HG03457 (cell line): ENCODE results near the gene ZSCAN5C.
"Not testable (repeated sequence)": the region's sequence is repeated elsewhere in the genome, so short reads cannot be mapped to it uniquely, and the experiment has no call there.

Experiments used
- ATAC-seq: cut with Tn5 transposase; IDR thresholded peaks from one replicate; pipeline ENCODE4 v1.9.1; 2021; ENCODE audit warnings: moderate number of reproducible peaks; ENCODE audit not compliant: unreplicated experiment

The ZSCAN5C gene

DNA sequence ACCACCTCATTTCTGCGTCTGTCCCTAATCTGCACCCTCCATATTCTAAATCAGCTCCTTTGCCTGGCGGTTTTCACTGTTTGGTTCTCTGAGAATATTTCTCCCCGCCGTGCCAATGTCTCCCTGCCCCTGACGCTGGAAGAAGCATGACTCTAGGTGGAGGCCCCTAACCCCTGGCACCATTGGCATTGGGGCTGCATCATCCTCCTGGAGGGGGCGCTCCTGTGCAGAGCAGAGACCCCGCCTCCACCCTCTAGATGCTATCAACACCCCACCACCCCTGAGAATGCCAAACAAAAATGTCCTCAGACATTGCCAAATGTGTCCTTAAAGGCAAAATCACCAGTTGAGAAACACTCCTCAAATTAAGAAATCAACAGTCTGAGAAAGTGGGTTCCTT lies 11.0 kb upstream of the ZSCAN5C start:
- ATAC-seq = no peak

GRCh38 chr19:56191711-56192110 lies 10.4 kb upstream of the ZSCAN5C start:
- ATAC-seq = no peak

DNA sequence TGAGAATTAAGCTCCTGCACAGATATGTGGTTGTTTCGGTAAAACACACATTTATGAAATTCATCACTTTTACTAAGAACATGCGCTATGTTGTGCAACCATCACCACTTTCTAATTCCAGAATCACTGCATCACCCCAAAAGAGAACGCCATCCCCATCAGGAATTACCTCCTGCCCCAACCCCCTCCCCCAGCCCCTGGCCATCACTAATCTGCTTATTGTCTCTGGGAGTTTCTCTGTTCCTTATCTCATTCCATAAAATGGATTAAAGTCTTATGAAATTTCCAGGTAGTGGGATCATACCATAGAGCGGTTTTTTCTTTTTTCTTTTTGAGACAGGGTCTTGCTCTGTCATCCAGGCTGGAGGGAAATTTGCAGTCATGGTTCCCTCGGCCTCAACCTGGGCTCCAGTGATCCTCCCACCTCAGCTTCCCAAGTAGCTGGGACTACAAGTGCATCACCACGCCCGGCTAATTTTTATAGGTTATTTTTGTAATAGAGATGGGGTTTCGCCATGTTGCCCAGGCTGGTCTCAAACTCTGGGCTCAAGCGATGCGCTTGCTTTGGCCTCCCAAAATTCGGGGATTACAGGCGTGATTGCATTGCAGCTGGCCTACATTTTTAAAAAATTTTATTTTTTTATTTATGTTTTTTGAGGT lies 8.0 kb upstream of the ZSCAN5C start:
- no peak for ATAC-seq

DNA sequence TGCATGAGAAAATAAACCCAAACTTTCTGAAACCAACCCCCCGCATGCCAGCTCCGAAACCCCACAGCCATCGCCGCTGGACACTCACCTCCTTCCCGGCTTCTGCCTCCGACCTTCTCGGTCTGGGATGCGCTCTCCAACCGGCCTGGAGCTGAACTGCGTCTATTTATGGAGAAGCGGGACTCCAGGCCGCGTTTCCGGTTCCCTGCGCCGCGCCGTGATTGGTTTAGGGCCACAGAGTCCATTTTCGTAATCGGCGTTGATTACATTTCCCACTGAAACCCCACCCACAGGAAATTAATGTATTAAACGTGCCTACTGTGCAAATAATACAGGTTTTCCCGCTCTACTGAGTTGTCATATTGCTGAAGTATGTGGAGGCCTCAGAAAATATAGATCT lies 4.4 kb upstream of the ZSCAN5C start, which contains the start of gene ZSCAN5B:
ZSCAN5B (minus strand) TSS at position 138 of the 400 bp plus-strand sequence. CDS start 4,731 bp downstream, outside the sequence.
- ATAC-seq = not testable (repeated sequence)

- ATAC-seq = no peak
Observed at GRCh38 chr19:56199687-56200086, 2.4 kb upstream of the ZSCAN5C start.

DNA sequence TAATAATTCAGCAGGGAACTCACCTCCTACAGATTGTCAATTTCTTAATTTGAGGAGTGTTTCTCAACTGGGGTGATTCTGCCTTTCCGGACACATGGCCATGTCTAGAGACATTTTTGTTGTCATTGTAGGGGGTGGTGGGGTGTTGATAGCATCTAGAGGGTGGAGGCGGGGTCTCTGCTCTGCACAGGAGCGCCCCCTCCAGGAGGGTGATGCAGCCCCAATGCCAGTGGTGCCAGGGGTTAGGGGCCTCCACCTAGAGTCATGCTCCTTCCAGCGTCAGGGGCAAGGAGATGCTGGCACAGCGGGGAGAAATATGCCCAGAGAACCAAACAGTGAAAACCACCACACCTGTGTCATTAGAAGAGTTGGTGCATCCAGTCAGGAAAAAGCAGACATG lies 5.5 kb downstream of the ZSCAN5C start:
- not testable (repeated sequence) for ATAC-seq

- no peak for ATAC-seq
Observed at GRCh38 chr19:56209091-56209490, 7.0 kb downstream of the ZSCAN5C start.

- ATAC-seq = not testable (repeated sequence)
Observed at GRCh38 chr19:56210036-56210435, 8.0 kb downstream of the ZSCAN5C start.

GRCh38 chr19:56211718-56212117 lies 9.6 kb downstream of the ZSCAN5C start:
- ATAC-seq = no peak

DNA sequence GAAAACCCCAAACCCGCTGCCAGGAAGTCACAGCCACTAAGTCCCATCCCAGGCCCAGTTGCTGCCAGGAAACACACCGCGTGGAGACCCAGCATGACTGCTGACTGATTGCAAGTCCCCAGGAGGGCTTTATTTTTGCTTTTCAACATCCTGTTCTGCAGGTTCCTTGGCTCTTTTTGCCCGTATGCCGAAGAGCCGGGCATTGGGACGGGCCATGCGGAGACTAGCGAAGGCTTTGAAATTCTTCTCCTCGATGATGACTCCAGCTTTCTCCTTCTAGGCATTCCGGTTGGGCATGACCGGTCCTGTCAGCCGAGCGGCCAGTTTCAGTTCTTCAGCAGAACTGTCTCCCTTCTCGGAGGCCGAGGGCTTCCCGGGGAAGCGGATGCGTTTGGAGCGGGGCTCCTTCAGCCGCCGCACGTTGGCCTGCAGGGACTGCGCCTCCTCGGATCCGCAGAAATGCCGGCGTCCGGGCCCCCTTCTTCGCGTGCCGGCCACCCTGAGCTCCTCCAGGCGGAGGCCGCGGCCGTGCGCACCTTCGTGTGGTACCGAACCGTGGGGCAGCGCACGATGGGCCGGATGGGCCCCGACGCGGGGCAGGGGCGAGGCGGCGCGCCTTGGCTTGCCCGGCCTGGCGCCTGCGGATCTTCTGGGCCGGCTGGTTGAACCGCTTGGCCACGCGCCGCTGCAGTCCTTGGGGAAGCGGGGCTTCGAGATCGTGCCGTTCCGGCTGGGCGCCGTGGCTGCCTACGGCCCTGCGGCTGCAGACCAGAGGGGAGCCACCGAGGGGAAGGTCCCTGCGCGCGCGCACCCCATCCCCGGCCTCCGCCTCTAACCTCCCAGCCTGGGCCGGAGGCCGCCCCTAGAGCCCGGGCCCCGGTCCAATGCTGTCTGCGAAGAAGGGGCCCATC lies 15.2 kb downstream of the ZSCAN5C start:
- ATAC-seq = no peak

- no peak for ATAC-seq
Observed at GRCh38 chr19:56218961-56219360, 16.9 kb downstream of the ZSCAN5C start.

DNA sequence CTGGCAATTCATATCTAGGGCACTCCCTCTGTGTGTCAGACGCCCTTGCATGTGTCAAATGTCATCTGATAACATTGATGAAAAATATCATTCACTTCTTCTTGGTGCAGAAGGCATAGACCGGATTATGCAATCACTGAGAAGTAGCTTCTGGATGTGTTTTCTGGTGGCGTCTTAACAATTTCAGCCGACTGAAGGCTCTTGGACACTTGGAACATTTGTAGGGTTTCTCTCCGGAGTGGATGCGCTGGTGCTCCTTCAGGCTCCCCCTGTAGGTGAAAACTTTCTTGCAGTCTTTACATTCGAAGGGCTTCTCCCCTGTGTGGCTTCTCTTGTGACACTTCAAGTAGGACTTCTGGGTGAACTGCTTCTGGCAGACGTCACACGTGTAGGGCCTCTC lies 19.4 kb downstream of the ZSCAN5C start:
- not testable (repeated sequence) for ATAC-seq

DNA sequence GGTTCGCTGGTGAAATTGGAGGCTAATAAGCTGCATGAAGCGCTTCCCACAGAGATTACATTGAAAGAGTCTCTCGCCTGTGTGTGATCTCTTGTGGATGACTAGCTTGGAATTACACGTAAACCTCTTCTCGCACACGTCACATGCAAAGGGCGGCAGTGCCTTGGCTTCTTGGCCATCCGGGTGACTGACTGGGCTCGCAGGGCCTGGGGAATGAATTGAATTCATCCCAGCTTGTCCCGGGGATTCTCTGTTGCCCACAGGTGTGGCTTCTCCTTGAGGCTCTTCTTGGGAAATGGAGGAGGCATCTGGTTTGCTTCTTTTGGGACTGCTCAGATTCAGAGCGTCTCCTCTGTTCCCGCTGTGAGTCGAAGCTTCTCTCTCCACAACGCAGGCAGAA lies 19.8 kb downstream of the ZSCAN5C start:
- no peak for ATAC-seq

DNA sequence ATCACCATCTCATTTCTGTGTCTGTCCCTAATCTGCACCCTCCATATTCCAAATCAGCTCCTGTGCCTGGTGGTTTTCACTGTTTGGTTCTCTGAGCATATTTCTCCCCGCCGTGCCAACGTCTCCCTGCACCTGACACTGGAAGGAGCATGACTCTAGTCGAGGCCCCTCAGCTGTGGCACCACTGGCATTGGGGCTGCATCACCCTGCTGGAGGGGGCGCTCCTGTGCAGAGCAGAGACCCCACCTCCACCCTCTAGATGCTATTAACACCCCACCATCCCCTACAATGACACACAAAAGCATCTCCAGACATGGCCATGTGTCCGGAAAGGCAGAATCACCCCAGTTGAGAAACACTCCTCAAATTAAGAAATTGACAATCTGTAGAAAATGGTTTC lies 20.8 kb downstream of the ZSCAN5C start:
- no peak for ATAC-seq

DNA sequence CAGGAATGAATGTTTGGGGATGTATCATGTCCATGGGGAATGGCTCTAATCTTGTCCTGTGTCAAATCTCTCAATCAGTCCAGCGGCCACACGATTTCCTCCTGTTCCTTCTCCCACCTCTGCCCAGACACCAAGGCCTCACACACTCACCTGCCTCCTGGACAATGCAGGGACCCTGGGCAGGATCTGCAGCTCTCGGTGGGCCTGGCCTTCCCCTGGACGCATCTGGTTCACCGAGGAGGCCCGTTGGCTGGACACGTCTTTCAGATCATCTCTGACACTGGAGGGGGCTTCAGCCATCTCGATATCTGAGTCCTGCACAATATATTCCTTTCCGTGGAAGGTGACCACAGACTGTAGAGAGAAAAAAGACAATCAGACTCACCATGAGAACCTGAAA lies 21.4 kb downstream of the ZSCAN5C start:
- no peak for ATAC-seq

DNA sequence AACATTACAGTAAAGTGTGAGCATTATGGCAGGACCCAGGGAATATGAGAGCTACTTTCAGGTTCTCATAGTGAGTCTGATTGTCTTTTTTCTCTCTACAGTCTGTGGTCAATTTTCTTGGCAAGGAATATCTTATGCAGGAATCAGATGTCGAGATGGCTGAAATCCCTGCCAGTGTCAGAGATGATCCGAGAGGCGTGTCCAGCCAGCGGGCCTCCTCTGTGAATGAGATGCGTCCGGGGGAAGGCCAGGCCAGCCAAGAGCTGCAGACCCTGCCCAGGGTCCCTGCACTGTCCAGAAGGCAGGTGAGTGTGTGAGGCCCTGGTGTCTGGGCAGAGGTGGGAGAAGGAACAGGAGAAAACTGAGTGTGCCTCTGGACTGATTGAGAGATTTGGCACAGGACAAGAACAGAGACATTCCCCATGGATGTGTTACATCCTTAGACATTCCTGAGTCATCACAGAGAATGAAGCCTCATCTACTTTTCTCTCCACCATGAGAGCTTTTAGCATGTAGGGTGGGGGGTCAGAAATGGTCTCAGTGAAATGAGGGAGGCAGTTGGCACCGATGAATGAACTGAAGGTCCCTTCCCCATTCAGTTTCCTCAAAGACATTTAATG lies 43.2 kb downstream of the ZSCAN5C start:
- no peak for ATAC-seq

DNA sequence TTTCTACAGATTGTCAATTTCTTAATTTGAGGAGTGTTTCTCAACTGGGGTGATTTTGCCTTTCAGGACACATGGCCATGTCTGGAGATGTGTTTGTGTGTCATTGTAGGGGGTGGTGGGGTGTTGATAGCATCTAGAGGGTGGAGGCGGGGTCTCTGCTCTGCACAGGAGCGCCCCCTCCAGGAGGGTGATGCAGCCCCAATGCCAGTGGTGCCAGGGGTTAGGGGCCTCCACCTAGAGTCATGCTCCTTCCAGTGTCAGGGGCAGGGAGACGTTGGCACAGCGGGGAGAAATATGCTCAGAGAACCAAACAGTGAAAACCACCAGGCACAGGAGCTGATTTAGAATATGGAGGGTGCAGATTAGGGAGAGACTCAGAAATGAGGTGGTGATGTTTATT lies 43.7 kb downstream of the ZSCAN5C start:
- not testable (repeated sequence) for ATAC-seq

DNA sequence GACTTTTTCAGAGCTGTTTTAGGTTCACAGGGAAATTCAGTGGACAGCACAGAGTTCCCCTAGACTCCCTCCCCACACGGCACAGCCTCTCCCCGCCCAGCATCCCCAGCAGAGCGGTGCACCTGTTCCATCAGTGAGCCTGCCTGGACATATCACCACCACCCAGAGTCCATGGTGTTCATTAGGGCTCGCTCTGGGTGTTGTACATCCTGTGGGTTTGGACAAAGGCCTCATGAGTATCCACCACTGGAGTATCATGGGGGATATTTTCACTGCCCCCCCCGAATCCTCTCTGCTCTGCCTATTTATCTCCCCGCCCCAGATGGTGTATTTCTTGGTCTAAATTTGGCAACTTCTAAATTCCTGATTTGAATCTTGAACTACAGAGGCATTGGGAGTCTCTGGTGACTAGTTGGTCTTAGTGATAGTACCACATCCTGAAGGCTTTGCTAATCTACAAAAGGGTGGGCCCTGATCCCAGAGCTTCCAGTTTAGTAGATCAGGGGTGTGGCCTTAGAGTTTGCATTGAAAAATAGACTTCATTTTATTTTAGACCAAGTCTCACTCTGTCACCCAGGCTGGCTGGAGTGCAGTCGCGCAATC lies 46.8 kb downstream of the ZSCAN5C start:
- ATAC-seq = not testable (repeated sequence)

GRCh38 chr19:56252699-56253422 lies 50.8 kb downstream of the ZSCAN5C start:
- no peak for ATAC-seq

DNA sequence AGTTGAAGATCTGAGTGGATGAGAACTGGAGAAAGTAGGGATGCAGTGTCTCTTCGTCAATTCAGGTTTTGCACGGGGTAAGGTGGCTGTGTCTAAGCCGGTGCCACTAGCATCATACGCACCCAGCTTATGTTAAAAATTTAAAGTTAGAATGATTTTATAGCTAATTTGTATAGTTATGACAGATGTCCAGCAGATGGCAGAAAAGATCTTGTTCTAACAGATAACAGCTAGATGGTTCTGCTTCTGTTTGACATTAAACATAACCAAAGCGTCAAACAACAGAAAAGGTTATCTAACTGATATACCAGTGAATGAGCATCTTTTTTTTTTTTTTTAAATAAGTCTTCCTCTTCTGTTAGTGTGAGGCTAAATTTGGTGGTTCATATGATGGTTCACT lies 51.7 kb downstream of the ZSCAN5C start:
- ATAC-seq = no peak

DNA sequence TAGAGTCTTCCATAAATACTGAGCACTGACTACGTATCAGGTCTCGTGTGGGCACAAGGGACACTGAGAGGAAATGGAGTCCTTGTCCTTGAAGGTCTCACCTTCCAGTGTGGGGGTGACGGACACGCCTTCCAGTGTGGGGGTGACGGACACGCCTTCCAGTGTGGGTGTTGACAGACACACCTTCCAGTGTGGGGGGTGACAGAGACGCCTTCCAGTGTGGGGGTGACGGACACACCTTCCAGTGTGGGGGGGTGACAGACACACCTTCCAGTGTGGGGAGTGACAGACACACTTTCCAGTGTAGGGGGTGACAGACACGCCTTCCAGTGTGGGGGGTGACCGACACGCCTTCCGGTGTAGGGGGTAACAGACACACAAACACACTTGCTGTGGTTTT lies 56.2 kb downstream of the ZSCAN5C start:
- ATAC-seq = no peak
